Endothelial cell of umbilical vein (primary cell): ENCODE measurements around the gene FRMD4A.

Source experiments
- CTCF ChIP-seq, 2 donors: IDR thresholded peaks; 1 replicate in 1 of 2; 2 replicates in 1 of 2; pipeline ENCODE4 v1.5.1; 2011; ENCODE audit warnings: low read length in 2 of 2, mild to moderate bottlenecking in 2 of 2, moderate library complexity in 2 of 2, control low read depth in 1 of 2, inconsistent platforms in 1 of 2, low read depth in 1 of 2; ENCODE audit not compliant: insufficient read depth in 1 of 2; ENCODE audit errors: extremely low read depth in 1 of 2
- EZH2 ChIP-seq: IDR thresholded peaks from 2 replicates; pipeline ENCODE4 v1.6.1; 2012; ENCODE audit warnings: borderline replicate concordance, low read depth, mild to moderate bottlenecking, moderate library complexity, low read length, inconsistent platforms; ENCODE audit not compliant: severe bottlenecking
- FOS ChIP-seq: IDR thresholded peaks from 2 replicates; pipeline ENCODE4 v1.6.1; 2011; ENCODE audit warnings: mild to moderate bottlenecking, low read length, moderate library complexity, borderline replicate concordance; ENCODE audit not compliant: insufficient read depth
- GATA2 ChIP-seq: IDR thresholded peaks from 2 replicates; pipeline ENCODE4 v1.7.0; 2011; ENCODE audit warnings: low read depth, mild to moderate bottlenecking, moderate library complexity, mixed read lengths, low read length; ENCODE audit not compliant: insufficient read length, insufficient read depth
- JUN ChIP-seq: IDR thresholded peaks from 2 replicates; pipeline ENCODE4 v1.6.1; 2011; ENCODE audit warnings: borderline replicate concordance, low read depth; ENCODE audit not compliant: insufficient read length, insufficient read depth
- MYC ChIP-seq: IDR thresholded peaks from one replicate; pipeline ENCODE4 v1.6.1; 2011; ENCODE audit warnings: mild to moderate bottlenecking, low read depth, low read length
- POLR2A ChIP-seq: IDR thresholded peaks from 2 replicates; pipeline ENCODE4 v1.6.1; 2012; ENCODE audit warnings: low read depth, mild to moderate bottlenecking, control low read depth, low read length
- POLR2AphosphoS5 ChIP-seq: IDR thresholded peaks from 2 replicates; pipeline ENCODE4 v1.6.1; 2012; ENCODE audit warnings: low read depth, mild to moderate bottlenecking, control low read depth, low read length, moderate library complexity; ENCODE audit not compliant: insufficient read depth
- TF ChIP-seq, protein P1 (sequence below): IDR thresholded peaks from 2 replicates; pipeline ENCODE4 v1.6.1; 2011; ENCODE audit not compliant: insufficient read depth, insufficient read length

DNA sequence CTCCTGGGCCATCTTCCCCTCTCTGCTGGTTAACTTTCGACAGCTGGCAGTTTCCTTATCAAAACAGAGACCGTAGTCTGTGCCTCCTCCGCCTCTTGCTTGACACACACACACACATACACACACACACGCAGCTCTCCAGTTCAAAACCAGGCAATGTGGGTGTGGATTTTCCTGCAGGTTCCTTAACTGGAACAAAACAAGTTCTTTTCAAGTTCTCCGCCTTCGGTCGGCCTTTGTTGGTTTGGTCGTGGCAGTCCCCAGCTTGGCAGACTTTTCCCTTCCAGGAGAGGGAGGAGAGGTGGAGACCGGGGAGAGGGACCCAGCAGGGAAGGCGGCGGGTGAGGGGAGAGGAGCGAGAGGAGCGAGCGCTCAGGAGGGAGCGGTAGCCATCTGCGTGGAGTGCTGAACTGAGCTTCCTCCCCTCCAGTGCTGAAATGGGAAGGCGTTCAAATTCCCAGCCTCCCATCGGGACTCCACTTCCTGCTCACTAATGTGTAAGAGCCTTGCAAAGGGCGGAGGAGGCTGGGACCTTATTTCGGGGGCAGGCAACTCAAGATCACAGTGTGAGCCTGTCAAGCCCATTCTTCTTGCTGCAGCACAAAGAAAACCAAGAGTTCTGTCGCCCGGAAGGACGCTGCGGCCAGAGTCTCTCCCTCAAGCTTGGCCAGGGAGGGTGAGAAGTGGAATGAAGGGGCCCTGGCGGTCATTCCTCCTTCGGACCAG lies 623.4 kb downstream of the FRMD4A start:
- peak in 1 of 2 donors; percentile 22 for TF ChIP-seq CTCF (IDR thresholded peaks at IDR 0.05; ENCODE audit: extremely low read depth in 1 of 2, insufficient read depth in 1 of 2, low read depth in 1 of 2, low read length in 2 of 2)
- no peak for TF ChIP-seq EZH2
- peak; percentile 65 for TF ChIP-seq POLR2AphosphoS5
- no peak for TF ChIP-seq JUN
- TF ChIP-seq POLR2A: peak; percentile 42
- TF ChIP-seq MYC: no peak
- TF ChIP-seq, protein P1, sequence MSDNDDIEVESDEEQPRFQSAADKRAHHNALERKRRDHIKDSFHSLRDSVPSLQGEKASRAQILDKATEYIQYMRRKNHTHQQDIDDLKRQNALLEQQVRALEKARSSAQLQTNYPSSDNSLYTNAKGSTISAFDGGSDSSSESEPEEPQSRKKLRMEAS: no peak
- TF ChIP-seq GATA2: no peak
- no peak for TF ChIP-seq FOS
